ENCODE results near the gene FAM81B.
"Not testable (repeated sequence)": the region's sequence is repeated elsewhere in the genome, so short reads cannot be mapped to it uniquely, and the experiment has no call there.

Gene FAM81B, protein sequence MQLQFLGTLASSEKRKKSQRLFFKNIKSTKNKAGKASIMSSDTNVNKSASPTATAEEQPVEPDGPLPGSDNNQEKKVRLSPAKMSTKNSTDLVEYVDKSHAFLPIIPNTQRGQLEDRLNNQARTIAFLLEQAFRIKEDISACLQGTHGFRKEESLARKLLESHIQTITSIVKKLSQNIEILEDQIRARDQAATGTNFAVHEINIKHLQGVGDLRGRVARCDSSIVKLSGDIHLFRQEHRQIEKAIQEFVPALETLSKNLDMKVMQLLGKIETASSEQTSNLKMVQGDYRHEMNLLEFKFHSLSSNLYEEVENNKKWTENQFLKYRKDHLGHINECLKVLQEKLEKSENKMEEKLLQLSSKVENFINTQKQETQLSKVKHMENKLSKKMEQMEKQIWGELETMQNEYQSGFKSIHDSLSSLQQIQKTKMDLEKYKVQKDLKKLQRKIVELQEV
- total RNA-seq: 0 reads per million in 4 donors

DNA sequence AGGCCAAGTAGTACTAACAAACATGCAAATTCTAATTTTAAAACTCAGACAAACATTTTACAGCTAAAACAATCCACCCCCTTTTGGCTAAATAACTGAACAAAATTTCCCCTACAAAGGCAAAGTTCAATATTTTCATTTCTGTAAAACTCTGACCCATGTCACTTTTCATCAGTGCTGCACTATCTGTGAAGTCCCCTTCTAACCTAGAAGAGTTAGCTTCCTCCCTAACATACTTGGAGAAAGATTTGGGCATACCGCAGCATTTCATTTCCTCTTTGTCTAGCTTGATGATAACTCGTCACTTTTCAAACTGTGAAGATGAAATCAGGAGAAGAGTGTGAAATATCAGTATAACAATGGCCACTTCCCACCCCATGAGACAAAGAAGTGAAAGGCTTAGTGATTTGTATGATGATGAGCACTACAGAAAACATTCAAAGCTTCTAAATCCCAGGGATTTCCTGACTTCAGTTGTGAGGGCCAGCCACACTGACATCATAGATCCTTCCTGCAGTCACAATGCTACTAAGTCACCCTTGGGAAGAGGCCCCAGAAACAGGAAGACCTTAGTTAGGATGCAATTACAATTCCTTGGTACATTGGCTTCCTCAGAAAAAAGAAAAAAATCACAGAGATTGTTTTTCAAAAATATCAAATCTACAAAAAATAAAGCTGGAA lies at the start of gene FAM81B:
TSS of gene FAM81B (plus strand) at position 555 of the 681 bp plus-strand sequence. CDS start at position 579, 24 bp downstream.
- no peak for DNase-seq

DNA sequence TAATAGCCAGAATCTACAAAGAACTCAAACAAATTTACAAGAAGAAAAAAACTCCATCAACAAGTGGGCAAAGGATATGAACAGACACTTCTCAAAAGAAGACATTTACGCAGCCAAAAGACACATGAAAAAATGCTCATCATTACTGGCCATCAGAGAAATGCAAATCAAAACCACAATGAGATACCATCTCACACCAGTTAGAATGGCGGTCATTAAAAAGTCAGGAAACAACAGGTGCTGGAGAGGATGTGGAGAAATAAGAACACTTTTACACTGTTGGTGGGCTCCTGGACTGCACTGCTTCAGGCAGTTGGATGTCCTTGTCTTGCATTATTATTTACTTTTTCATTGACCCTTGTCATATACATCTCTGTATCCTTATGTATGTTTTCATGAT lies 49.7 kb upstream of the FAM81B start:
- not testable (repeated sequence) for DNase-seq

DNA sequence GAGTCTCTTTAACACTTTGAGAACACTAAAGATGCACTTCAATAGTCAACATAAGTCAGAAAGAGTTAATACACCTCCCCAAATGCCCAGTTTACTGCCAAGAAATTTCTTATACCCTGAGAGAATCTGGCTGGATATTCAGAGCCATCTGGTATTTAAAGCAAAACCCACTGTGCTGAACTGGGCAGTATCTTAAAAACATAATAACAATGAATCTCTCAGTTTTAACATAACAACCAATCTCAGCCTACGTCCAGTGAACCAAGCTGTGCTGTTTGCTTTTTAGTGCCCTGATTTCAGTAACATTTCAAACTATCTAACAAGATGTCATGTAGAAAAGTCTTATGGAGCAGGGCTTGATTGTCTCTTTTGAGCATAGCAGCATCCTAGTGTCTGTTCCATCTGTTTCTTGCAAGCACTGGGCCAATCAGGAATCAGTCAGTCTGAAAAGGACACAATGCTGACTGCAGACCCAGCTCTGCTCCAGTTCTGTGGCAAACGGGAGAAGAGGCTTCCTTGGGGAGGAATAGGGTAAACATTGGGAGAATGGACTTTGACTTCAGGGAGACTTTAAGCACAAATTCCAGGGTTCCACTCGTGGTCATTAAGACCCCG lies 43.6 kb upstream of the FAM81B start:
- DNase-seq: no peak

DNA sequence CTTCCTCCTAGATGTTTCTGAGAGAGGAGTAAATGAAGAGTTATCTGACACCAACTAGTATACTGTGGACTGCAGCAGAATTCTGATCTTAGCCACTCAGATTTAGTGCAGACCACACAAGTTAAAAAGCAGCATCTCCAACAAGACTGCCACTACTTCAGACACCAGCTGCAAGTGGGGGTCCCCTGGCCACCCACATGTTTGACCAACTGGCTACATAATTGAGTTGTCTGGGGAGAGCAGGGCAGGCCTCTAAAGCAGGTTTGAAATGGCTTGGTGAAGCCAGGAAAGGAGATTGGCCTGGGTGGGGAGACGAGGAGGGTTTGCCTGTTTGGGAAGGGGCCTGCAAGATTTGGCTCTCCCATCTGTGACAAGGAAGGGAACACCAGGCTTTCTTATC lies 40.5 kb upstream of the FAM81B start:
- no peak for DNase-seq

DNA sequence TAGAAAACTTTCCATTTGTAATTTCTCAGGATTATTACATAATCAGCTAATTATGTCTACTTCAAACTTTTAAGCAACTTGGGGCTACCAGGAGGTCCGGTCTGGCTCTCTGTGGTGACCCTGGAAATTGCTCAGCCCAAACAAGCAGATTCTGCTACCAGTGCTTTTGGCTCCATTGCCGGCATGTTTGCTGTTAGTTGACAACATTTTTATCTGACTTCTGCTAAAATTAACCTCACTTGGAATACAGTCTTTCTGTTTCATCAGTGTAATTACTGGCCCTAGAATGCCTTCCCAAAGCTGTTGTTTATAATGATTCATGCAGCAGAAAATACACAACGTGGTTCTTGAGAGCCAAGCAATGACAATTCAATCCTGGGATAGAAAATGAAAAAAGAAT lies 38.5 kb upstream of the FAM81B start:
- no peak for DNase-seq

DNA sequence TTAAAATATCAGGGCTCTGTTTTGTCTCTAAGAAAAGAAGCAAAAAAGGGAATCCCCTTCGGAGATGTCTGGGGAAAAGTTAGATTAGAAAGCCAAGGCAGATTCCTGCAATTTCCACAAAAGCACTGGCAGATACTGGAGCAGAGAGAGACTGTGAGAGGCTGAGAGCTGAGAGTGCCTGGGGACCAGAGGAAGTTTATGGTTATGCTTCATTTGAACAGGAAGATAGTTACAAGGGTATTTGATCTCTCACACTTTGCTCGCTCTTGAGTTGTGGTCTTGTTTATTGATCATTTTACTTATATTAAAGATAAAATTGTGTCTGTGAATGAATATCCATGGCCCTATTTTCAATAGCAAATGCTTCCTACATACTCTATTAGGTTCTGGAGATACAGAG lies 32.8 kb upstream of the FAM81B start:
- DNase-seq: no peak

DNA sequence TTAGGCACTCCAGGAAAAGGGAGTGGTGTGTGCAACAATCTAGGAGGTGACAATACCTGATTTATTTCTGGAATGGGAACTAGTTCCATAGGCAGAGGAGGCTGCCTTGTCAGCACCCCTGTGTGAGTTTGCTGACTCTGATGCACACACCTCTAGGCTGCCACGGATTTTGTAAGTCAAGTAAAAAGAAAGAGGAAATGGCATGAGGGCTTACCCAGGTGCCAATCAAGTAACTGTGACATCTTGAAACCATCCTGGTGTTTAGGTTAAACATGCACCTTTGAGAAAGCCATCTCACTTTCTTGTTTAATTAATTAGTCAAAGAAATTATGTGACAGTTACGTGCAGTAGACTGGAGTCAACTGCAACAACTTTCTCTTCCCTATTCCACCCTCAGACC lies 32.3 kb upstream of the FAM81B start:
- no peak for DNase-seq

DNA sequence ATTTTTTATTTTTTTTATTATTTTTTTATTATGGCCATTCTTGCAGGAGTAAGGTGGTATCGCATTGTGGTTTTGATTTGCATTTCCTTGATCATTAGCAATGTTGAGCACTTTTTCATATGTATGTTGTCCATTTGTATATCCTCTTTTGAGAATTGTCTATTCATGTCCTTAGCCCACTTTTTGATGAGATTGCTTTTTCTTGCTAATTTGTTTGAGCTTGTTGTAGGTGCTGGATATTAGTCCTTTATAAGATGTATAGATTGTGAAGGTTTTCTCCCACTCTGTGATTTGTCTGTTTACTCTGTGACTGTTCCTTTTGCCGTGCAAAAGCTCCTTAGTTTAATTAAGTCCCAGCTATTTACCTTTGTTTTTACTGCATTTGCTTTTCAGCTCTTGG lies 30.5 kb upstream of the FAM81B start:
- not testable (repeated sequence) for DNase-seq

DNA sequence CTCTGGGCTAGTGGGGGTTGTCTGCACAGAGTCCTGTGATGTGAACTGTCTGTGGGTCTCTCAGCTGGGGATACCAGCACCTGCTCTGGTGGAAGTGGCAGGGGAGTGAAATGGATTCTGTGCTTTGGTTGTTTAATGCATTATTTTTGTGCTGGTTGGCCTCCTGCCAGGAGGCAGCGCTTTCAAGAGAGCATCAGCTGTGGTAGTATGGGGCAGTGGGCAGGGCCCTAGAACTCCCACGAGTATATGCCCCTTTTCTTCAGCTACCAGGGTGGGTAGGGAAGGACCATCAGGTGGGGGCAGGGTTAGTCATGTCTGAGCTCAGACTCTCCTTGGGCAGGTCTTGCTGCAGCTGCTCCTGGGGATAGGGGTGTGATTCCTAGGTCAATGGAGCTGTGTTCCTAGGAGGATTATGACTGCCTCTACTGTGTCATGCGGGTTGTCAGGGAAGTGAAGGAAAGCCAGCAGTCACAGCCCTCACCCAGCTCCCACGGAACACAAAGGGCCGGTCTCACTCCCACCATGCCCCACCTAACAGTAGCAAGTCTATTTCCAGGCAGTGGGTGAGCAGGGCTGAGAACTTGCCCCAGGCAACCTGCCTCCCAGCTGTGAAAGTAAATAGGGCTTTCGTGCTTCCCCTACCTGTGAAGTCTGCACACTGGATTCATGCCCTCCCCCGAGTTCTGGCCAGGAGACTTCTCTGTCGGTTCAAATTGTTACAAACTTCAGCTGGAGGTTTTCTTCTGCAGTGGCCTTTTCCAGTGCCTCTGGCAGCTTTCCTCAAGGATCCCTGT lies 25.7 kb upstream of the FAM81B start:
- DNase-seq: no peak

DNA sequence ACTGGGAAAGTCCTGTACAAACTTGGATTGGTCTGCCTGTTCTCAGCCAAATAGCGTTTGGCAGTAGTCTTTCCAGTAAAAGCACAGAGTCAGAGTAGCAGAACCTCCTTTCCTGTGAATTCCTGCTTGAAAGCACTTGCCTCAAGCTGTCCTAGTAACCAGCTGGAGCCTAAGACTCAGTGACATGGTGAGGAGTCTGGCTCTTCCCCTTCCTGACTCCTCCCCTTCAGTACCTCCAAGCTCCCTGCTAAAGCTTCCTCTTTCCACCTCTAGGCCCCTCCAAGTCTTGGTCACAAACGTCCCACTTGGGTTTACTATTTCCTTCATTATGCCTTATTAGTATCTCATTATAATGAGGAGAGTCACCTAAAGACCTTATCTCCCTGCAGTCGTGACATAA lies 21.4 kb upstream of the FAM81B start:
- DNase-seq: no peak

DNA sequence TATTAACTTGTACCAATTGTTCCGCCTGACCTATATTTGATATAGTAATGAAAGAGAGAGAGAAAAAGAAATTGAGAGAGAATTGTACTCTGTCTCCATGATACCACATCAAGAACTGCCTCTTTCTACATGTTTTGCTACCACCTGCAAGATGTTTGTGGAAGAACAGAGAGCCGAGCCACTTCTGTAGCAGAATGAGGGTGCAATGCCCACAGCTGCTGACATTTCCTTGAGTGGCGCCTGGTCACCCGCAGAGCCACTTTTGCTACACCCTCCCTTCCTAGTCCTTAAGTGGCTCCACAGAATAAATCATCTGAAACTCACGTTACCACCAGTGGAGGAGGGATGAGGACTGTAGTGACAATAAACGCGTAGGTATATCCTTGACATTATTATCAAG lies 17.1 kb upstream of the FAM81B start:
- no peak for DNase-seq

DNA sequence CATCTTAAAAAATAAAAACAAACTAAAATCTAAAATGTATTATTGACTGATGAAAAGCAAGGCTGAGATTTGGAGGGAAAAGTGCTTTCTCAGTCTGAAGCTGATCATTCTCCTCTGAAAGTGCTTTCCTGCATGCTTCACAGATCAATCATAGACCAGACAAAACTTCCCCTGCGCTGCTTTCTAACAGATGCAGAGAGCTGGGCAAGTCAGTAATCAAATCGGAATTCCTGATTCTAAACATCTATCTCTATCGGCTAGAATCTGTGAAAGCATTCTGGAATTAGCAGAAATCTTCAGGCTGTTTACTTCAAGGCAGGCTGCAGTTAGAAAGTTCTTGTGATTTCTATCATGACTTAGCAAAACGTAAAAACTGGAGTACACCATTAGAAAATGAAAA lies 15.6 kb upstream of the FAM81B start:
- no peak for DNase-seq

DNA sequence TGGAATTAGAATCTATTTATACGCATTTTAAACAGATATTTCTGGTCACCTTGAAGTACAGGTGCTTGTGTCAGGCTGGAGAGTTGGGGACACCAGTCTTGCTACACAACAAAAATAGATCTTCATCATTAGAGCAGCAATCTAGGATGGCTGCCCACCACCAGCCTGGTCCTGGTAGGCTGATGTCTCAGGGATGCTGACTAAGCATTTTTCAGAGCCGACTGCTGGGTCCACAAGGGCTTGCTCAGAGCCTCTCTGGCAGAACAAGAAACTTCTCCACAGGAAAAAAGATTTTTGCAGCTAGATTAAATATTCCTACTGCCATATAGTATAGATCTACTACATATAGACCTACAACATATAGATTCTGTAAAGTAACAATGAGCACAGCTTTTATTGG lies 12.0 kb upstream of the FAM81B start:
- DNase-seq: no peak

DNA sequence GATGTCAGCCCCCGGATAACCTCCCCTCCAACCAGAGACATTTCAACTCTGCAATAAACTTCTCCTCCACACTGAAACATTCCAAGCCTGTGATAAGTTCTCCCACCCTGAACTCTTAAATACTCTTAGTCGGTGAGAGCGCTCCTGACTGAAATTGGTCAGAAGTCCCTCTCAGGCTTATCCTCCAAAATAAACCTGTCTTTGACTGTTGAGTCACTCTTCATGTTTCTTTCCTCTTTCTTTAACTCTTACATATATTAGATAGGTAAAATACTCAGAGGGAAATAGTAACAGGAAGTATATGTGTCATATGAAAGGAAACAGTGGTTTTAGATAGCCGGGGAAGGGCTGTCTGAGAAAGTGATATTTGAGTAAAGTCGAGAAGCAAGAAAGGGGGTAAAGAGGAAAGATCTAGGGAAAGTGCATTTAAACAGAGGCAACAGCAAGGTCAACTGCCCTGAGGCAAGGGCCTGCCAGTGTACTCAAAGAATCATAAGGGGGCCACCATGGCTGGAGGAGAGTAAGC lies 11.0 kb upstream of the FAM81B start:
- DNase-seq: no peak

DNA sequence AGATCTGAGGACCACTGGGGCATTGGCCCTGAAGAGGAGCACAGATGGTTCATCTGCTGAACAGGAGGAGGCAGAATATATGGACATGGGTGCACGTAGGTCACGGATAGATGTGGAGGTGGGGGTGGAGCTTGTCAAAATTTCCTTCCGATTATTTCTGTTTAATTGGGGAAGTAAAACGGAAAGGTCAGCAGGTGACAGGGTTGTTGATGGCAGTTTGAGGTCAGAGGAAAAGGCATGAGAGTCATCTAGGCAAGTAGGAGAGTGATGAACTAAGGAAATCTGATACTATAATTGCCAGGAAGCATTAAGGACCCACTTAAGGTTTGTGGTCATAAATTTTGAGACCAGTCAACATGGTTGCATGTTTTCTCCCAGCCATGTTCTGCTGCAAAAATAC lies 8.4 kb upstream of the FAM81B start:
- DNase-seq: no peak

DNA sequence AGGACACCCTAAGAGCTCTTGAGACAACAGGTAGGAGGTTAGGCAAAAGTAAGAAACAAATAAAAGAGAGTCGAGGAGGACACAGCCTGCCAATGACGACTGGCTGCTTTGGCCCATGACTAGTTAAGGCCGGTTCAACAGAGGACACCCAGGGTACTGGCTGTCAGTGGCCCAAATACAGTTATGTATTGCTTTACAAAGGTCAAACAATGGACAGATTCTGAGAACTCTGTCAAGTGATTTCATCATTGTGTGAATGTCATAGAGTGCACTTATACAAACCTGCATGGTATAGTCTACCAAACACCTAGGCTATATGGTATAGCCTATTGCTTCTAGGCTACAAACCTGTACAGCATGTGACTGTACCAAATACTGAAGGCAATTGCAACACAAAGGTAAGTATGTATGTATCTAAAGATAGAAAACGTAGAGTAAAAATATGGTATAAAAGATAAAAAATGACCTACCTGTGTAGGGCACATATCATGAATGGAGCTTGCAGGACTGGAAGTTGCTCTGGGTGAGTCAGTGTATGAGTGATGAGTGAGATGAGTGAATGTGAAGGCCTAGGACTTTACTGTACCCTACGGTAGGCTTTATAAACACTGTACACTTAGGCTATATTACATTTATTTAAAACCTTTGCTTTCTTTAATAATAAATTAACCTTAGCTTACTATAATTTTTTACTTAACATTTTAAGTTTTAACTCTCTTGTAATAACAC lies 6.5 kb upstream of the FAM81B start:
- no peak for DNase-seq

DNA sequence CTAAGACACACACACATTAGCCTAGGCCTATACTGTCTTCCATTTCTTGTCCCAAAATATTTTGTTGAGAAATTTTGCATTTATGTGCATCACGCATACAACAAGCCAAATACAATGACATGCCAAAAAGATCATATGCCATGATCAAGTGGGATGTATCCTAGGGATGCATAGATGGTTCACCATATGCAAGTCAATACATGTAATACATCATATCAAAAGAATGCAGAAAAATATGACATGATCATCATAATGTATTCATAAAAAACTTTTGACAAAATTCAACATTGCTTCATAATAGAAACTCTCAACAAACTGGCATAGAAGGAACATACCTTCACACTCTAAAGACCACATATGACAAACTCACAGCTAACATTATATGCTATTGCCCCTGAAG lies 5.8 kb upstream of the FAM81B start:
- DNase-seq: no peak

DNA sequence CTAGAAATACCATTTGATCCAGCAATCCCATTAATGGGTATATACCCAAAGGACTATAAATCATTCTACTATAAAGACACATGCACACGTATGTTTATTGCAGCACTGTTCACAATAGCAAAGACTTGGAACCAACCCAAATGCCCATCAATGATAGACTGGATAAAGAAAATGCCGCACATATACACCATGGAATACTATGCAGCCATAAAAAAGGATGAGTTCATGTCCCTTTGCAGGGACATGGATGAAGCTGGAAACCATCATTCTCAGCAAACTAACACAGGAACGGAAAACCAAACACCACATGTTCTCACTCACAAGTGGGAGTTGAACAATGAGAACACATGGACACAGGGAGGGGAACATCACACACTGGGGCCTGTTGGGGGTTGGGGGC lies 799 bp downstream of the FAM81B start:
- not testable (repeated sequence) for DNase-seq

DNA sequence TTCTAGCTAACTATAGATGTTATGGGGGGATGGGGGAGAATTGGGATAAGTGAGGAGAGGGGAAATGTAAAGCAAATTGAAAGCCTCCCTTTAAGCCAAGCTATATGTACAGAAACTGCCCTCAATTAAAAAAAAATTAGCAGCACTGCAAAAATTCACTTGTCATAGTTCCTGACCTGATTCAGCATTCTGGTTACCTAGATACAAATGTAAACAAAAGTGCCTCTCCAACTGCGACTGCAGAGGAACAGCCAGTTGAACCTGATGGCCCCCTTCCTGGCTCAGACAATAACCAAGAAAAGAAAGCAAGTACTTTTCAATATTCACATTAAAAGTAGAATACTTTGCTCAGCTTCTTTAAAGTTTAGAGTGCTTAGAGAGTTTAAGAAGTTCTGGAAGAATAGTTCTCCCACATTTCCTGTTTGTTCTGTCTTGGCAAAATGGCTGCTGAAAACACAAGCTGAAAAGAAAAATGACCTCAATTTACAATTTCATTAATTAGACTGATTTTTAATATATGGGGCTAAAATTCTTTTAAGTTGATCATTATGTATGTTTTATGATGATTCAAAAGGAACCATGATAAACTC lies 1.5 kb downstream of the FAM81B start:
- DNase-seq: no peak

DNA sequence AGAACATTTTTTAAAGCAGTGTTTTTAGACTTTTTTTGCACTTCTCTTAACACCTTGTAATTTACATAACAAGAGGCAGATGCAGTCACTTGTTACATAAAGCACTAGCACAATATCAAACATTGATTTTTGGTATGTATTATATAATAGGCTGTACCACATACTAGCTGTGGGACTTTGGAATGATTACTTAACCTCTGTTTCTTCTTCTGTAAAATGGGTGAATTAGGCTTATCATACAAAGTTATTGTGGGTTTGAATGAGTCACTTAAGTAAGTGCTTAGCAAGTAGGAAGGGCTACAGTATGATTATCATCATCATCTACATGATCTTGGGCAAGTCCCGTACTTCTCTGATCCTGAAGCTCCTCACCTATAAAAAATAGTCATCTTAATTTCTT lies 2.1 kb downstream of the FAM81B start:
- DNase-seq: no peak

DNA sequence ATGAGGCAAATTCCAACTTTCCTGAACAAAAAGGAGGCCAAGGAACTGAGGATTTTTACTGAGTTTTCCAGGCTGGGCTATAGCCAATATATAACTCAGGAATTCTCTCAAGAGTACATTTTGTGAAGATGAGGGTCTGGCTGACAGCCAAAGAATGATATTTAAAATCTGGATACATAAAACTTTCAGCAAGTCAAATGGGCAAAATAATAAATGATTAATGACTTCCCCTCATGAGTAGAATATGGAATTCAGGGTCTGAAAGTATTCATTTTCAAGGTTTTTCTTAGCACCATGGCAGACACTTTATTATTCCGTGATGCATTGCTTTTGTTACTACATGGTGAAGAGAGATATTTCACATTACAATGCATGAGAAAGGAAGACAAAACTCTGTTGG lies 7.8 kb downstream of the FAM81B start:
- no peak for DNase-seq

DNA sequence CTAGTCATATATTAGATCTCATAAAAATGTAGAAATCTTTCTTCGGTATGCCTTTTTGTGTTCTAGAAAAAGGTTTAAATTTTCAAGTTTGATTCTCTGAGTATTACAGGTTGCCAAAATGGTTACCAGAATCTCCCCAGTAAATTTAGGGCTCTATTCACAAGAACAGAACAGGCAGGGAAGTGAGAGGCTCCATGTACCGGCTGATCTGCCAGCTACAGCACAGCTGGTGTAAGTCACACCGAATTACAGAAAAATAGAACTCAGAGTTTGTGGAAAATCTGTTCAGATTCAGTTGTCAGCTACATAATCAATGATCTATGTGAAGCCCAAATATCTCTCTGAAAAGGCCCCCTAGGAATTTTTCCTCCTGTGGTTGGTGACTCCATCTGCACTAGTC lies 10.5 kb downstream of the FAM81B start:
- no peak for DNase-seq

Measured in T-helper 1 cell (primary cell).